ENCODE data around the gene ARRDC1. TPM values are rescaled to one million over a fixed set of nuclear protein-coding genes. Genes with fewer than 3 reads are reported as not detected.
A peak's percentile ranks its signal among the peaks of the same experiment; 100 is the strongest.

The ARRDC1 gene
- total and polyA plus RNA-seq, 9 of the 15 experiments (the other 6 are each of a cell fraction or from before 2014, with no cell fraction given) = 0.21 to 45.3 (median 18.6) TPM

DNA sequence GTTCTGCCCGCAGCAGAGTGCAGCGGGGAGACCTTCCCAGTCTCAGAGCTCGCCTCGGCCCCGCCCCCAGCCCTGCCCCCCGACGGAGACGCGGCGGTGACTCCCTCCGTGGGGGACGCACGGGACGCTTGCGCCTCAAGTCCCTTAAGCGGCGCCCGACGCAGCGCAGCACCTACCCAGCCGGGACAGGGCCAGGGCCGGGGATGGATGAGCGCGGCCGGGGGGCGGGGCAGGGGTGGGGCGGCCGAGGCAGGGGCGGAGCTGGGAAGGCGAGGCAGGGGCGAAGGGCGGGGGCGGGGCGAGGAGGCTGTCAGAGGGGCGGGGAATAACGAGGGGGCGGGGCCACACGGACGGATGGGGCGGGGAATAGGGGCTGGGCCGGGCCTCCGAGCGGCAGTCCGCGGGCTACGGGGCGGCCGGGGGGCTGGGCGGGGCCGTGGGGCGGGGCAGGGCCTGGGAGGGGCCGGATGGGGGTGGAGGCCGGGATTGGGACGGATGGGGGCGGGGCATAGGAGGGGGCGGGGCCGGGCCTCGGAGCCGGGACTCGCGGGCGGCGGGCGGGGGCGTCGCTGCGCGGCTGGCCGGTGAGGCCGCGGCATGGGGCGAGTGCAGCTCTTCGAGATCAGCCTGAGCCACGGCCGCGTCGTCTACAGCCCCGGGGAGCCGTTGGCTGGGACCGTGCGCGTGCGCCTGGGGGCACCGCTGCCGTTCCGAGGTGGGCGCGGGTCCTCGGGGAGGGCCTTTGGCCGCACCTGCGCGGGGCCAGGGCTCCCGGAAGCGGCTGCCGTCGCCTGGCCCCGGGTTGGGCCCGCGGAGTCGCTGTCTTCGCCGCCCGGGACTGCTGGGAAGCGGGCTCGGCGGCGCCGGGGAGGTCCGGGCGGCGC lies at the start of gene ARRDC1 (continued):
- TF ChIP-seq, protein P1, sequence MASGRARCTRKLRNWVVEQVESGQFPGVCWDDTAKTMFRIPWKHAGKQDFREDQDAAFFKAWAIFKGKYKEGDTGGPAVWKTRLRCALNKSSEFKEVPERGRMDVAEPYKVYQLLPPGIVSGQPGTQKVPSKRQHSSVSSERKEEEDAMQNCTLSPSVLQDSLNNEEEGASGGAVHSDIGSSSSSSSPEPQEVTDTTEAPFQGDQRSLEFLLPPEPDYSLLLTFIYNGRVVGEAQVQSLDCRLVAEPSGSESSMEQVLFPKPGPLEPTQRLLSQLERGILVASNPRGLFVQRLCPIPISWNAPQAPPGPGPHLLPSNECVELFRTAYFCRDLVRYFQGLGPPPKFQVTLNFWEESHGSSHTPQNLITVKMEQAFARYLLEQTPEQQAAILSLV (tag; IDR thresholded peaks at IDR 0.05) = no peak
- TF ChIP-seq NUFIP1 (IDR thresholded peaks at IDR 0.05; ENCODE audit: partially characterized antibody) (no peak), EP400 (IDR thresholded peaks at IDR 0.05) (no peak), ZNF77 (CRISPR knock-in tag; IDR thresholded peaks at IDR 0.05) (no peak), SRF (CRISPR knock-in tag; IDR thresholded peaks at IDR 0.05) (no peak), SMARCC2 (IDR thresholded peaks at IDR 0.05; ENCODE audit: low read depth) (no peak), KDM2B (CRISPR knock-in tag; IDR thresholded peaks at IDR 0.05) (peak; percentile 81; the same call in 1 of the 2 replicates), ETV6 (IDR thresholded peaks at IDR 0.05; ENCODE audit: borderline replicate concordance in 1 of 2, low read depth in 2 of 2, low read length in 1 of 2) (no peak), ETV6 (CRISPR knock-in tag; IDR thresholded peaks at IDR 0.05; ENCODE audit: borderline replicate concordance) (no peak), CCNT2 (IDR thresholded peaks at IDR 0.05; ENCODE audit: borderline replicate concordance, extremely low read depth, insufficient read length, low read depth, low read length) (peak; percentile 21), RBBP5 (IDR thresholded peaks at IDR 0.05; ENCODE audit: borderline replicate concordance, insufficient read depth, low read length, poor library complexity, severe bottlenecking) (peak; percentile 60), MYC (IDR thresholded peaks at IDR 0.05; ENCODE audit: low read depth, low read length) (no peak), MYC (CRISPR knock-in tag; IDR thresholded peaks at IDR 0.05; ENCODE audit: borderline replicate concordance, low read depth) (no peak), DMBX1 (CRISPR knock-in tag; IDR thresholded peaks at IDR 0.05; ENCODE audit: borderline replicate concordance) (no peak)
- TF ChIP-seq, protein P2, sequence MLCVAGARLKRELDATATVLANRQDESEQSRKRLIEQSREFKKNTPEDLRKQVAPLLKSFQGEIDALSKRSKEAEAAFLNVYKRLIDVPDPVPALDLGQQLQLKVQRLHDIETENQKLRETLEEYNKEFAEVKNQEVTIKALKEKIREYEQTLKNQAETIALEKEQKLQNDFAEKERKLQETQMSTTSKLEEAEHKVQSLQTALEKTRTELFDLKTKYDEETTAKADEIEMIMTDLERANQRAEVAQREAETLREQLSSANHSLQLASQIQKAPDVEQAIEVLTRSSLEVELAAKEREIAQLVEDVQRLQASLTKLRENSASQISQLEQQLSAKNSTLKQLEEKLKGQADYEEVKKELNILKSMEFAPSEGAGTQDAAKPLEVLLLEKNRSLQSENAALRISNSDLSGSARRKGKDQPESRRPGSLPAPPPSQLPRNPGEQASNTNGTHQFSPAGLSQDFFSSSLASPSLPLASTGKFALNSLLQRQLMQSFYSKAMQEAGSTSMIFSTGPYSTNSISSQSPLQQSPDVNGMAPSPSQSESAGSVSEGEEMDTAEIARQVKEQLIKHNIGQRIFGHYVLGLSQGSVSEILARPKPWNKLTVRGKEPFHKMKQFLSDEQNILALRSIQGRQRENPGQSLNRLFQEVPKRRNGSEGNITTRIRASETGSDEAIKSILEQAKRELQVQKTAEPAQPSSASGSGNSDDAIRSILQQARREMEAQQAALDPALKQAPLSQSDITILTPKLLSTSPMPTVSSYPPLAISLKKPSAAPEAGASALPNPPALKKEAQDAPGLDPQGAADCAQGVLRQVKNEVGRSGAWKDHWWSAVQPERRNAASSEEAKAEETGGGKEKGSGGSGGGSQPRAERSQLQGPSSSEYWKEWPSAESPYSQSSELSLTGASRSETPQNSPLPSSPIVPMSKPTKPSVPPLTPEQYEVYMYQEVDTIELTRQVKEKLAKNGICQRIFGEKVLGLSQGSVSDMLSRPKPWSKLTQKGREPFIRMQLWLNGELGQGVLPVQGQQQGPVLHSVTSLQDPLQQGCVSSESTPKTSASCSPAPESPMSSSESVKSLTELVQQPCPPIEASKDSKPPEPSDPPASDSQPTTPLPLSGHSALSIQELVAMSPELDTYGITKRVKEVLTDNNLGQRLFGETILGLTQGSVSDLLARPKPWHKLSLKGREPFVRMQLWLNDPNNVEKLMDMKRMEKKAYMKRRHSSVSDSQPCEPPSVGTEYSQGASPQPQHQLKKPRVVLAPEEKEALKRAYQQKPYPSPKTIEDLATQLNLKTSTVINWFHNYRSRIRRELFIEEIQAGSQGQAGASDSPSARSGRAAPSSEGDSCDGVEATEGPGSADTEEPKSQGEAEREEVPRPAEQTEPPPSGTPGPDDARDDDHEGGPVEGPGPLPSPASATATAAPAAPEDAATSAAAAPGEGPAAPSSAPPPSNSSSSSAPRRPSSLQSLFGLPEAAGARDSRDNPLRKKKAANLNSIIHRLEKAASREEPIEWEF (CRISPR knock-in tag; IDR thresholded peaks at IDR 0.05) = no peak
- TF ChIP-seq, protein P3, sequence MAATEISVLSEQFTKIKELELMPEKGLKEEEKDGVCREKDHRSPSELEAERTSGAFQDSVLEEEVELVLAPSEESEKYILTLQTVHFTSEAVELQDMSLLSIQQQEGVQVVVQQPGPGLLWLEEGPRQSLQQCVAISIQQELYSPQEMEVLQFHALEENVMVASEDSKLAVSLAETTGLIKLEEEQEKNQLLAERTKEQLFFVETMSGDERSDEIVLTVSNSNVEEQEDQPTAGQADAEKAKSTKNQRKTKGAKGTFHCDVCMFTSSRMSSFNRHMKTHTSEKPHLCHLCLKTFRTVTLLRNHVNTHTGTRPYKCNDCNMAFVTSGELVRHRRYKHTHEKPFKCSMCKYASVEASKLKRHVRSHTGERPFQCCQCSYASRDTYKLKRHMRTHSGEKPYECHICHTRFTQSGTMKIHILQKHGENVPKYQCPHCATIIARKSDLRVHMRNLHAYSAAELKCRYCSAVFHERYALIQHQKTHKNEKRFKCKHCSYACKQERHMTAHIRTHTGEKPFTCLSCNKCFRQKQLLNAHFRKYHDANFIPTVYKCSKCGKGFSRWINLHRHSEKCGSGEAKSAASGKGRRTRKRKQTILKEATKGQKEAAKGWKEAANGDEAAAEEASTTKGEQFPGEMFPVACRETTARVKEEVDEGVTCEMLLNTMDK (IDR thresholded peaks at IDR 0.05; ENCODE audit: borderline replicate concordance, insufficient read depth, low read depth, low read length, poor library complexity, severe bottlenecking) = no peak

Data from K562 (cell line).